ENCODE measurements around the gene CCNI.

The CCNI gene

DNA sequence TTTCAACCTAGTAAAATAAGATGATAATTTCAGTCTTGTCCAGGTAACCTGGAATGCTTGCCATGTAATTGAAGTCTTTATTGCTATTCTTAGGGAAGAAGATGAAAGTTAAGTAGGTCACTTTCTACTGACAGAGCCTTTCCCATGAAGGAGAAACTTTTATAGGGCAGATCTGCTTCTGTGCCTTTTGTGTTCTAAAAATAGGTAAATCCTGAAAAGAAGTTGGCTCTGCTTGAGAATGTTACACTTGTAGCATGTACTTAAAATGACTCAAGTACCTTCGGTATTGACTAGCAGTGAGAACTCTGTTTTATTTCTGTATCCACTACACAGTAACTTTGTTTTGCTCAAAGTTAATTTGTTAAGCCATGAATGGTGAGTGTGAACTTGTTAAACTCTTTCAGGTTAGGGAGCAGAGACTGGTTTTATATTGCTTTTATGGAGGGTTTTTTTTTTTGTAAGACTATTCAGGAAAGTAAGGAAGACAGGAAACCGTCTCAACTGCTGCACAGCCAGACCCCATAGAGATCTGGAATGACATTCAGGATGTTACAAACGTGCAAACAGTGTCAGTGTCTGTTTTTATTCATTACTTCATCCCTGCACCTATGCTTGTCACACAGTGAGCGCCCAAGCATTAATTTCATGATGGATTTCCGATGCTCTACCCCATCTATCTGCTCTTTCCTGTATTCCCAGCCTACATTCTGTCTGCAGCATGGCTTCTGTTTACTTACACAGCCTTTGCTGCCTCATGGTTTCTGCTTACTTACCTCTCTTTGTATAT lies 73.3 kb downstream of the CCNI start:
- Histone ChIP-seq H3K36me3 (ENCODE audit: insufficient read depth, low read length) (peaks cover 82% of the 10 kb centered on the region), H3K9me3 (ENCODE audit: low read length) (peaks cover 2% of the 10 kb centered on the region), H3K27me3 (ENCODE audit: insufficient read depth, low read length) (no peaks in the 10 kb centered on the region), H2AFZ (ENCODE audit: low read depth, low read length) (no peak overlapping the region), H3K4me1 (ENCODE audit: insufficient read depth, low read length) (peaks cover 15% of the 10 kb centered on the region), H3K4me3 (ENCODE audit: low read length) (no peak overlapping the region)

DNA sequence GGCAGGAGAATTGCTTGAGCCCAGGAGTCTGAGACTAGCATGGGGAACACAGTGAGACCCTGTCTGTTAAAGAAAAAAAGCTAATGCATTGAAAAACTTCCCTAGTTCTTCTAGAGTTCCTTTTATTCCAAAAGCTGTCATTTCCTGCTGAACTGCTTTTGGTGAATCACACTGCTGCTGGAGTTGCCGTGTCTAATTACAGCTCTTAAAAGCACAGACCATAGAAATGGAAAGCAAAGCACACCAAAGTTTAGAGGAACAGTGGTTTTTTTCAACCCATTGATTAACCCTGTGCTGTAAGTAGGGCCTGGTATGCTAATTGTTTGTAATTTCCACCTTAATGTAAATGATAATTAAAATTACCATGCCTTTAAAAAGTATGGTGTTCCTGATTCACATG lies 73.9 kb downstream of the CCNI start:
- Histone ChIP-seq H3K4me1 (ENCODE audit: insufficient read depth, low read length) (peaks cover 11% of the 10 kb centered on the region), H3K27me3 (ENCODE audit: insufficient read depth, low read length) (no peaks in the 10 kb centered on the region), H3K36me3 (ENCODE audit: insufficient read depth, low read length) (peaks cover 83% of the 10 kb centered on the region), H3K4me3 (ENCODE audit: low read length) (no peak overlapping the region), H2AFZ (ENCODE audit: low read depth, low read length) (no peak overlapping the region), H3K9me3 (ENCODE audit: low read length) (peaks cover 2% of the 10 kb centered on the region)

DNA sequence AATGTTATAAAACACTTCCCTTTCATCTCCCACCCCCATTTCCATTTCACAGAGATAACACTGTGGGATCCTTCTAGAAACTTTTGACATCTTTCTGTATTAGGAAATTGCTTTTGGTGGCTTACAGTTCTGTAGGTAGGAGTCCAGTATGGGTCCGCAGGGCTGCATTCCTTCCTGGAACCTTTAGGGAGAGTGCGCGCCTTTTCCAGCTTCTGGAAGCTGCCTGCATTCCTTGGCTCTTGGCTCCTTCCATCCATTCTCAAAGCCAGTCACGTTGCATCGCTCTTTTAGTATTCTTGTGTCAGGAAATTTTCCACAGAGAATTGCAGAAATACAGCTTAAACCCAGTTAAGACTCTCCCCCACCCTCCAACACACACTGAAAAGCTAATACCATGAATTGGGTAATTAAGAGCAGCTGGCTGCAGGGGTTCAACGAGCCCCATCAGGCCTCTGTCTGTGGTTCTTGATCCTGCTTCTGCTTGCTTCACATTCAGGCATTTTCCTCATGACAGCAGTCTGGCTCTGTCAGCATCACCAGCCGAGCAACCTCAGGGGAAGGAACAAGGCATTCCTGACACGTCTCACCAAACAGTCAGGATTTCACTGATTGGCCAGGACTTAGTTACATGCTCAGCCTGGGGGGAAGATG lies 77.4 kb downstream of the CCNI start:
- Histone ChIP-seq H3K36me3 (ENCODE audit: insufficient read depth, low read length) (peaks cover 72% of the 10 kb centered on the region), H3K4me3 (ENCODE audit: low read length) (no peak overlapping the region), H3K9me3 (ENCODE audit: low read length) (peaks cover 2% of the 10 kb centered on the region), H3K27me3 (ENCODE audit: insufficient read depth, low read length) (no peaks in the 10 kb centered on the region), H3K4me1 (ENCODE audit: insufficient read depth, low read length) (peaks cover 11% of the 10 kb centered on the region), H2AFZ (ENCODE audit: low read depth, low read length) (no peak overlapping the region)

DNA sequence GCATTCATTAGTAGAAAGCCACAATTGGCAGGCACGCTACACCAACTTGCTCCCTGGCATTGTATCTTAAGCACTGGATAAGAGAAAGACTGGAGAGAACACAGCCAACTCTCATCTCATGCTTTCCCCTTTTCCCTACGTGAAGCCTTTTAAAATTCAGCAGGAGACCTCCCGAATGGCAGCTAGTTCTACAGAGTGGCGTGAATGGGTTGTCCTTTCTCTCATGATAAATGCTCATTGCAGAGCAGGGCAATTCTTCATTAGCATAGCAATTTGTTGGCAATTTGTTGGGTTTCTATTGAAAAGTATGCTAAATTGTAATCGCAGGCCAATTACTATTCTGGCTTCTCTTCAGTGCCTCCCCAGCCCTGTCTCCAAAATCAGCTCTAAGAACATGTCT lies 78.3 kb downstream of the CCNI start:
- H3K4me1 ChIP-seq (ENCODE audit: insufficient read depth, low read length): peaks cover 11% of the 10 kb centered on the region
- H2AFZ ChIP-seq (ENCODE audit: low read depth, low read length): no peak overlapping the region
- H3K4me3 ChIP-seq (ENCODE audit: low read length): no peak overlapping the region
- H3K9me3 ChIP-seq (ENCODE audit: low read length): peaks cover 2% of the 10 kb centered on the region
- H3K36me3 ChIP-seq (ENCODE audit: insufficient read depth, low read length): peaks cover 66% of the 10 kb centered on the region
- H3K27me3 ChIP-seq (ENCODE audit: insufficient read depth, low read length): no peaks in the 10 kb centered on the region
